Fibroblast of lung (primary cell): ENCODE results near the gene NDUFA13. TPM values are rescaled to one million over a fixed set of nuclear protein-coding genes. Genes with fewer than 3 reads are reported as not detected.

ENCODE experiments used
- DNase-seq, 2 donors: peaks; one replicate each; pipeline versions ENCODE4 v3.0.0 to v3.0.0-alpha.2; 2010; ENCODE audit warnings: low read depth in 2 of 2
- H2AFZ ChIP-seq: 2 replicates; pipeline ENCODE4 v1.5.1; 2012; ENCODE audit warnings: low read length, control low read depth, inconsistent platforms
- H3K27ac ChIP-seq: 2 replicates; pipeline ENCODE4 v1.5.1; 2011; ENCODE audit warnings: low read length, control low read depth; ENCODE audit not compliant: insufficient read depth
- H3K27me3 ChIP-seq: 2 replicates; pipeline ENCODE4 v1.5.1; 2011; ENCODE audit warnings: mild to moderate bottlenecking, low read length; ENCODE audit not compliant: control insufficient read depth, insufficient read depth
- H3K36me3 ChIP-seq: 2 replicates; pipeline ENCODE4 v1.5.1; 2011; ENCODE audit warnings: low read length; ENCODE audit not compliant: control insufficient read depth, insufficient read depth
- H3K4me1 ChIP-seq: 2 replicates; pipeline ENCODE4 v1.5.1; 2011; ENCODE audit warnings: low read length; ENCODE audit not compliant: control insufficient read depth, insufficient read depth; ENCODE audit errors: extremely low read depth
- H3K4me2 ChIP-seq: 2 replicates; pipeline ENCODE4 v1.5.1; 2011; ENCODE audit warnings: low read length, control low read depth; ENCODE audit not compliant: insufficient read depth; ENCODE audit errors: extremely low read depth
- H3K4me3 ChIP-seq, 4 experiments: fragments of 200-600 bp in 1 of 4; sonication (generic) in 1 of 4; replicated peaks in 1 of 4; 2 replicates each; pipeline ENCODE4 v1.5.1; 2011 to 2016; ENCODE audit warnings: low read length in 4 of 4, low read depth in 3 of 4, mild to moderate bottlenecking in 3 of 4, control low read depth in 2 of 4, inconsistent platforms in 1 of 4, mixed read lengths in 1 of 4; ENCODE audit not compliant: insufficient read depth in 1 of 4; ENCODE audit errors: control extremely low read depth in 1 of 4
- H3K79me2 ChIP-seq: 2 replicates; pipeline ENCODE4 v1.5.1; 2012; ENCODE audit warnings: mild to moderate bottlenecking, low read length, inconsistent platforms; ENCODE audit not compliant: control insufficient read depth, insufficient read depth
- H3K9ac ChIP-seq: 2 replicates; pipeline ENCODE4 v1.5.1; 2011; ENCODE audit warnings: mild to moderate bottlenecking, low read length, control low read depth; ENCODE audit not compliant: insufficient read depth
- H3K9me3 ChIP-seq: 2 replicates; pipeline ENCODE4 v1.5.1; 2012; ENCODE audit warnings: low read depth, low read length; ENCODE audit not compliant: control insufficient read depth, insufficient read depth
- H4K20me1 ChIP-seq: 2 replicates; pipeline ENCODE4 v1.5.1; 2011; ENCODE audit warnings: low read length; ENCODE audit not compliant: control insufficient read depth, insufficient read depth; ENCODE audit errors: extremely low read depth
- CTCF ChIP-seq, 2 donors: IDR thresholded peaks in 1 of 2; conservative IDR thresholded peaks in 1 of 2; 1 replicate in 1 of 2; 2 replicates in 1 of 2; pipeline ENCODE4 v1.5.1; 2011 to 2012; ENCODE audit warnings: low read length in 2 of 2, control low read depth in 1 of 2, inconsistent platforms in 1 of 2, low read depth in 1 of 2, mild to moderate bottlenecking in 1 of 2
- EZH2 ChIP-seq: IDR thresholded peaks from 2 replicates; pipeline ENCODE4 v1.5.1; 2012; ENCODE audit warnings: low read length, control low read depth, mild to moderate bottlenecking; ENCODE audit errors: missing control alignments
- polyA plus RNA-seq, 2 donors: library from polyadenylated mRNA; depleted of rRNA in 1 of 2; stranded (reverse) in 1 of 2; unstranded in 1 of 2; fragments of >200 nt; gene quantifications; 2 replicates each; pipeline ENCODE4 v1.2.1, GENCODE V29; 2011 to 2012; ENCODE audit warnings: missing spikeins in 1 of 2
- total RNA-seq: library from RNA; depleted of rRNA; stranded (reverse); fragments of >200 nt; gene quantifications from 2 replicates; pipeline ENCODE4 v1.2.1, GENCODE V29; 2014

The NDUFA13 gene
- total and polyA plus RNA-seq, 2 donors (not counting 1 experiment from before 2014, with no cell fraction given) = 221 to 306 TPM

- Histone ChIP-seq H3K4me1 (no peaks in the 10 kb centered on the region), H3K36me3 (peaks cover 2% of the 10 kb centered on the region), H3K79me2 (peaks cover 22% of the 10 kb centered on the region), H3K4me2 (no peak overlapping the region), H3K9ac (no peak overlapping the region), H3K27ac (no peak overlapping the region), H3K27me3 (no peaks in the 10 kb centered on the region), H2AFZ (no peak overlapping the region), H3K9me3 (no peaks in the 10 kb centered on the region), H3K4me3 (no peak overlapping the region), H4K20me1 (no peaks in the 10 kb centered on the region)
- DNase-seq = no peak
- TF ChIP-seq CTCF (conservative IDR thresholded peaks at IDR 0.05 in 1 of 2, IDR thresholded peaks at IDR 0.05 in 1 of 2; ENCODE audit: low read depth in 1 of 2, low read length in 2 of 2) (no peak), EZH2 (no peak)
Observed at GRCh38 chr19:19520989-19521388, 5.0 kb downstream of the NDUFA13 start.

DNA sequence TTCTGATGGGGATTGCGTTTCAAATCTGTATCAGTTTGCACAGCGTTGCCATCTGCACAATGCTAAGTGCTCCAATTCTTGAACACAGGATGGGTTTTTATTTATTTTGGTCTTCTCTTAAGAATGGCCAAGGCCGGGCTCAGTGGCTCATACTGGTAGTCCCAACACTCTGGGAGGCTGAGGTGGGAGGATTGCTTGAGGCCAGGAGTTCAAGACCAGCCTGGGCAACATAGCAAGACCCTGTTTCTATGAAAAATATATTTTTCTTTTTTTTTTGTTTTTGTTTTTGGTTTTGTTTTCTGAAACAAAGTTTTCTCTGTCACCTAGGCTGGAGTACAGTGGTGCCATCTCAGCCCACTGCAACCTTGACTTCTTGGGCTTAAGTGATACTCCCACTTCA, 7.2 kb downstream of the NDUFA13 start:
- no peaks in the 10 kb centered on the region for H3K27me3 ChIP-seq
- H3K36me3 ChIP-seq = peaks cover 7% of the 10 kb centered on the region
- no peak overlapping the region for H3K27ac ChIP-seq
- no peak for DNase-seq
- no peaks in the 10 kb centered on the region for H3K9me3 ChIP-seq
- no peak overlapping the region for H3K4me2 ChIP-seq
- TF ChIP-seq EZH2 (no peak), CTCF (conservative IDR thresholded peaks at IDR 0.05 in 1 of 2, IDR thresholded peaks at IDR 0.05 in 1 of 2; ENCODE audit: low read depth in 1 of 2, low read length in 2 of 2) (no peak)
- peaks cover 8% of the 10 kb centered on the region for H3K79me2 ChIP-seq
- no peak overlapping the region for H3K4me3 ChIP-seq
- H4K20me1 ChIP-seq = no peaks in the 10 kb centered on the region
- H3K9ac ChIP-seq = no peak overlapping the region
- H3K4me1 ChIP-seq = no peaks in the 10 kb centered on the region
- H2AFZ ChIP-seq = no peak overlapping the region

GRCh38 chr19:19524053-19524452, 8.0 kb downstream of the NDUFA13 start:
- Histone ChIP-seq H3K9ac (no peak overlapping the region), H3K36me3 (peaks cover 7% of the 10 kb centered on the region), H4K20me1 (no peaks in the 10 kb centered on the region), H3K27ac (no peak overlapping the region), H3K4me2 (no peak overlapping the region), H3K79me2 (peaks cover 6% of the 10 kb centered on the region), H3K27me3 (no peaks in the 10 kb centered on the region), H2AFZ (no peak overlapping the region), H3K9me3 (no peaks in the 10 kb centered on the region), H3K4me1 (no peaks in the 10 kb centered on the region), H3K4me3 (no peak overlapping the region)
- no peak for DNase-seq
- TF ChIP-seq CTCF (conservative IDR thresholded peaks at IDR 0.05 in 1 of 2, IDR thresholded peaks at IDR 0.05 in 1 of 2; ENCODE audit: low read depth in 1 of 2, low read length in 2 of 2) = no peak
- TF ChIP-seq EZH2 = no peak
